ENCODE results near the gene RPS6KA5.
A peak's percentile ranks its signal among the peaks of the same experiment; 100 is the strongest.

Gene RPS6KA5

DNA sequence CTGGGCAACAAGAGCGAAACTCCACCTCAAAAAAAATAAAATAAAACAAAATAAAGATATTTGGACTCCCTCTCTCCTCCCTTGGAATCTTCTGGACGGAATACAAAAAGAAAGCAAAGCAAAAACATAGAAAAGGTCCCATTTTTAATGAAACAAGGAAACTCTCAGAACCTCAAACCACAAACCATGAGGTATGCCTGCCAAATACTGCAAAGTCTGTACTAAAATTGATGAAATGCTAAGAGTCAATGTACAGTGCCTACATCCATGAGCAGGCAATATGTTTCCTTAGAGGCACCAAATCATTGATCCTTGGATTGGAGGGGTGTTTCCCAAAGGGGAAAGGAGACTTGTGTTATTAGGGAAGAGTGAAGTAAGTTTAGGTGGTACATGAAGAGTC is 8.2 kb upstream of the RPS6KA5 start:
- DNase-seq (ENCODE audit: low spot score) = no peak
- TF ChIP-seq, protein P1, sequence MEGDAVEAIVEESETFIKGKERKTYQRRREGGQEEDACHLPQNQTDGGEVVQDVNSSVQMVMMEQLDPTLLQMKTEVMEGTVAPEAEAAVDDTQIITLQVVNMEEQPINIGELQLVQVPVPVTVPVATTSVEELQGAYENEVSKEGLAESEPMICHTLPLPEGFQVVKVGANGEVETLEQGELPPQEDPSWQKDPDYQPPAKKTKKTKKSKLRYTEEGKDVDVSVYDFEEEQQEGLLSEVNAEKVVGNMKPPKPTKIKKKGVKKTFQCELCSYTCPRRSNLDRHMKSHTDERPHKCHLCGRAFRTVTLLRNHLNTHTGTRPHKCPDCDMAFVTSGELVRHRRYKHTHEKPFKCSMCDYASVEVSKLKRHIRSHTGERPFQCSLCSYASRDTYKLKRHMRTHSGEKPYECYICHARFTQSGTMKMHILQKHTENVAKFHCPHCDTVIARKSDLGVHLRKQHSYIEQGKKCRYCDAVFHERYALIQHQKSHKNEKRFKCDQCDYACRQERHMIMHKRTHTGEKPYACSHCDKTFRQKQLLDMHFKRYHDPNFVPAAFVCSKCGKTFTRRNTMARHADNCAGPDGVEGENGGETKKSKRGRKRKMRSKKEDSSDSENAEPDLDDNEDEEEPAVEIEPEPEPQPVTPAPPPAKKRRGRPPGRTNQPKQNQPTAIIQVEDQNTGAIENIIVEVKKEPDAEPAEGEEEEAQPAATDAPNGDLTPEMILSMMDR (IDR thresholded peaks at IDR 0.05; ENCODE audit: extremely low read depth, insufficient read depth, missing control alignments) = no peak
- in situ Hi-C loops (cut with MboI; ENCODE audit: low pct_unique_long_range_greater_than_20kb, low sequenced_read_pairs, unreplicated experiment) = no loop called here

DNA sequence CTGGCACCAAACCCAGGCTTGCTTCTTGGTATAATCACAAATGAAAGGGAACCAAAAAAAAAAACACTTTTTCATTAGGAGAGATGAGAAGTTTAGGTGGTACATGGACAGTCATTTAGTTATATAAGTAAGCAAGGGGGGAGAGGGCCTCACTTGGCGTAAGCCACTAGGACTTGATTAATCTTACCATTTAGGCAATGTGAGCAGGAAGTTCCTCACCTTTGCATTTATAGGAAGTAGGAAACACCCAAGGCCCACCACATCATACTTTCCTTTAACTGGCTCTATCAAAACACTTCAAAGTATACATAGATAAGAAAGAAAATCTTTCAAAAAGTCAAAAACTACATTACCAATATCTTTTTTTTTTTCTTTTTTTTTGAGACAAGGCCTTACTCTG is 6.7 kb upstream of the RPS6KA5 start:
- in situ Hi-C loops (cut with MboI; ENCODE audit: low pct_unique_long_range_greater_than_20kb, low sequenced_read_pairs, unreplicated experiment) = no loop called here
- DNase-seq (ENCODE audit: low spot score) = no peak
- TF ChIP-seq, protein P1 (IDR thresholded peaks at IDR 0.05; ENCODE audit: extremely low read depth, insufficient read depth, missing control alignments) = no peak

DNA sequence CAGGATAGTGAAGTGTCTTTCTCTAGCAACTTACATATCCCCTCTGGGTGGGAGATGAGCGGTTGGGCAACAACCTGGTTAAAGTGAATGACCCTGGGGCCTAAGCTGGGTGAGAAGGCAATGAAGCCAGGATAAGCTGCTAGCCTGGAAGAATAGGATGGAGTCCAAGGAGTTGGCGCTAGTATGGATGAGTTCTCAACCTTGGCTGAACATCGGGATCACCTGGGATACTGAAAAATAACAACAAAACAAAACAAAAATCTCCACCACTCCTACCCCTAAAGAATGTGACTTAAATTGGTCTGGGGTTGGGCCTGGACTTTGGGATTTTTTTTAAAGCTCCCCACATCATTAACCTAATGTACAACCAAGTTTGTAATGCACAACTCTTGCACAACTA is 4.8 kb upstream of the RPS6KA5 start:
- DNase-seq (ENCODE audit: low spot score) = no peak
- in situ Hi-C loops (cut with MboI; ENCODE audit: low pct_unique_long_range_greater_than_20kb, low sequenced_read_pairs, unreplicated experiment) = no loop called here
- TF ChIP-seq, protein P1 (IDR thresholded peaks at IDR 0.05; ENCODE audit: extremely low read depth, insufficient read depth, missing control alignments) = no peak

DNA sequence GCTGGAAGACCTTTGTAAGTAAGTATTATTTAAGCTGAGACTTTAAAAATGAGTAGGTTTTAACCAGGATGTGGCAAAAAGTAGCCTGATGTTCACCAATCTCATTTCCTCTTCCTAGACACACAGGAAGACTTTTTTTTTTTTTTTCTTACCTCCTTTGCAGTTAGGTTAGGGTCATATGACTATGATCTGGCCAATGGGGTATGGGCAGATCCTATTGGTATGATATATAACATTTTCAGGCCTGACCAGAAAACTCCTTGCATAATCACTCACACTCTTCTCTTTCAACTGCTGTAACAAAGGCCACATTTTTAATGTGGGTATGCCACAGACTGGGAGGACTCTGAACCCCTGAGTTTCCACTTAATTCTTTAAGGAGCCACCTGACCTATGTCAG is 2.7 kb upstream of the RPS6KA5 start:
- TF ChIP-seq, protein P1 (IDR thresholded peaks at IDR 0.05; ENCODE audit: extremely low read depth, insufficient read depth, missing control alignments) = no peak
- DNase-seq (ENCODE audit: low spot score) = peak; percentile 34
- in situ Hi-C loops (cut with MboI; ENCODE audit: low pct_unique_long_range_greater_than_20kb, low sequenced_read_pairs, unreplicated experiment) = no loop called here

DNA sequence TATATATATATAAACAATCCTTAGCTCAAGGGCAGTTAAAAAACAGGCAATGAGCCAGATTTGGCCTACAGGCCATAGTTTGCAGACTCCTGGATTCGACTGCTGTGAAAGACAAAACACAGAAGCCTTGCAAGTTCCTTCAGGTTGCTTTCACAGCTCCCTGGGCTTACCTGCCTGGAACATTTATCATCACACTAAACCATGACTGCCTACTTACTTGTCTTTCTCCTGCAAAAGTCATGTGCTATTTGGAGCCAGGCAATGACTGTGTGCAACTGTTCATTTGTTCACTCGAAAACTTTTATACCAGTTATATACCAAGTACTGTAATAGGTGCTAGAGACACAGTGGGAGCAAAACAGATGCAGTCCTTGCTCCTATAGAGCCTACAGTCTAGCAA is 2.2 kb upstream of the RPS6KA5 start:
- in situ Hi-C loops (cut with MboI; ENCODE audit: low pct_unique_long_range_greater_than_20kb, low sequenced_read_pairs, unreplicated experiment) = no loop called here
- TF ChIP-seq, protein P1 (IDR thresholded peaks at IDR 0.05; ENCODE audit: extremely low read depth, insufficient read depth, missing control alignments) = no peak
- no peak for DNase-seq (ENCODE audit: low spot score)

DNA sequence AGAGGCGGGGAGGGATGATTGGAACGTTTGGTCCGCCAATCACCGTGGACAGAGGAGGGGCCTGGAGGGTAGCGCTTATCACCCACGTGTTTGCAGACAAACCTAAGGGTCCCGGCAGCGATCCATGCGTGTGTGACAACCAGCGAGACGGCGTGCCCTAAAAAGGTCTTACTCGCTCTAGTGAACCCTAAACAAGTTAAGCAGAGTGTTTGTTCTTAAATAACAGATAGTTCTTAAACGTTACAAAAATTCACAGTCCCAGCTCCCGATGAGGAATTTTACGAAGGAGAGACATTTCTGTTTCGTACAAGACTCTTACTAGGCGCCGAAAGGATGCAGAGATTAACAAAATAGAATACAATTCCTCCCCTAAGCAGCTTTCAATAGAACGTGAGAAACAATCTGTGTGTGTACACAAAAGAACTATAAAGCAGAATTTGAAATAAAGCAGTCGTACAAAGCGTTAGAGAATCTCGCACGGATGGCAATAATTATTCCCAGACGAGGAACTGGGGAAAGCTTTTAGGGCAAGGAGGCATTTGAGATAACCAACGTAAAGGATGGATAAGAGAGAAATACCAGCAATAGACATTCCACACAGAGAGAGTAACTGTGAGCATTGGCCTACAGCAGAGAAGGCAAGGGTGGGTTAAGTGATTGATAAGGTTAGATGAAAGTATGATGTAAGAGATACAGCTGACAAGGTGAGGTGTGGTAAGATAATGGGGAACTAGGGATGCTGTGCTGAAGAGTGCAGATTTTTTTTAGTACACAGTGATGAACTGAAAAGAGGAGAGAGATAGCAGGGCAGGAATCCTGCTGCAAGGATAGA is 831 bp upstream of the RPS6KA5 start:
- in situ Hi-C loops (cut with MboI; ENCODE audit: low pct_unique_long_range_greater_than_20kb, low sequenced_read_pairs, unreplicated experiment) = no loop called here
- DNase-seq (ENCODE audit: low spot score) = no peak
- TF ChIP-seq, protein P1 (IDR thresholded peaks at IDR 0.05; ENCODE audit: extremely low read depth, insufficient read depth, missing control alignments) = no peak

Data from GM13977 (cell line).